ACHN (cell line): ENCODE measurements around the gene ITGA3.

Experiments
- DNase-seq: peaks from one replicate; pipeline ENCODE4 v3.0.0-alpha.2; 2015
- in situ Hi-C: cut with HindIII; loops from 2 replicates; pipeline ENCODE4 v1.10.0; 2017; ENCODE audit warnings: low sequenced_read_pairs, low pct_ligation_motif_present, low pct_unique_long_range_greater_than_20kb

The ITGA3 gene

DNA sequence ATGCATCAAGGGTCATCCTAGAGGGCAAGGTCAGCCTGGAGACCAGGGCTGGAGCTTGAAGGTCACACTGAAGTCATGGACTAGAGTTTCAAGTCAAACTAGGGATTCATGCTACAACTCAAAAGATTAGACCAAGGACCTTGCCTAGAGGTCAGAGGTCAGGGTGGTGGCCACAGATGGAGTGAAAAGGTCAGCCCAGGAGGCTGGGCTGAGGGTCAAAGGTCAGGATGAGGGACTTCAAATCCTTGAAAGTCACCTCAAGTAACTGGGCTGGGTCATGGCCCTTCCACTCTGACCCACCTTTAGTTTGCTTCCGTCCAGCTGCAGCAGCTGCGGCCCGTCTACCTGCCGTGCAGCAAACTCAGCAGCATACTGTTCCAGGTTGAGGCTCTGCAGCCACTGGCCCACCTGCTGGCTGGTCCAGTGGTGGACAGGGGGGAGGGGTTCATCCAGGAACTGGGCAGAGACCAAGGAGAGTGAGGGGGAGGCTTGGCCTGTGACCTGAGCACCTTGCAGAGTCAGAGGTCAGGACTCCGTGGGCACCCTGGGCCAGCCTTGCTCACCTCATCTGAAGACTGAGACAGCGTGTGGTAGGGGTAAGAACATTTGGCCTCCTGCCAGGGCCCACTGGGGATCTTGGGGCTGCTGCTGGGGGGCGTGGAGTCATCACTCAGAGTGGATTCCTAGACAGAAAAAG is 57.9 kb downstream of the ITGA3 start:
- no peak for DNase-seq
- in situ Hi-C loops = no loop called here

DNA sequence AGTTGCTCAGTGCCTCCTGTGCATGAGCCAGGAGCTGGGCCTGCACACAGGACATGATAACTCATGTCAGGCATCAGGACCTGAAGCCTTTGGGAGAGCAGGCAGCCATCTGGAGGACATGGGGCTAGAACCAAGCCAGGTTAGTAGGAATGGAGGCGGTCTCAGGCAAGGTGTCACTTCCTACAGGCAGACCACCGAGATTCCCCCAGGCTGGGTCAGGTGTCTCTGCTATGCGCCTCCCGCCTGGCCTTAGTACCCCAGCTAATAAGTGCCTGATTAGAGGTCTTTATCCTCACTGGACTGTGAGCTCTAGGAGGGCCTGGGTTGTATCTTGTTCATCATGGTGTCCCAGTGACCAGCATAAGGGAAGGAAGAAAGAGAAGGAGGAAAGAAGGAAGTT is 58.5 kb downstream of the ITGA3 start:
- DNase-seq = no peak
- in situ Hi-C loops = no loop called here

DNA sequence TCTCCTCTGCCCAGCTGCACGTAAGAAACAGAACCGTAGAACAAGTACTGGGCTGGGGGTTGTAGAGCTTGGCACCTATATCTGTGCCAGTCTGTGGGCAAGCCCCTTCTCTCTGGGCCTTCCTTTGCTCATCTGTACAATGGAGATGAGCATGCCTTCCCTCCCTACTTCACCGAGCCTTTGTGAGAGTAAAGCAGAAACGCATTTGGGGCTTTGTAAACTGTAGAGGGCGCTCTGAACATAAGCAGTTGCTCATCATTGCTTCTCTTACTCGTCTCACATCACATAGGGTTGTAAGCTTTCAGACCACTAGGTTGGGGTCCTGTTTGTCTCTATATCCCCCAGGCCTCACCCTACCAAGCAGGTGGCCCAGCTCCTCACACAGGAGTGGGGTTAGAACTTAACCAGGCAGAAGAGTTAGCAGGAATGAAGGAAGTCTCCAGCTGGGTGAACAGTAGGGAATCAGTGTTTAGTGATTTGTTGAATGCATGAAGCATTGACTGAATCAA is 59.0 kb downstream of the ITGA3 start:
- DNase-seq = peak; percentile 79
- in situ Hi-C loops = no loop called here

DNA sequence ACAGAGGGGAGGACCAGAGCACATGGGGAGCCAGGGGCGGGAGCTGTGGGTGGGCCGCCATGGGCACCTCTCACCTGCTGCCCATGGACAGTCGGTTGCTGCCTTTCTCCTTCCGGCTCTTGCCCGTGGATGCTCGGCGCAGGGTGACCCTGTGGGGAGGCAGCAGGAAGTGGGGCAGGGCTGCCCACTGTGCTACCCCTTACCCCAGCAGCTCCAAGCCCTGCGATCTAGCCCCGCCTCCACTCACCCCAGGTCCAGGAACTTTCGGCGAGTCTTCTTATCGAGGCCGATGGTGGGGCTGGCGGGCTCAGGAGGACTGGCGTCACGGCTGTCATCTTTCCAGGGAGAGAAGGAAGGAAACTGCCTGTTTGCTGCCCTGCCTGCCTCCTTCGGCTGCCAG is 59.8 kb downstream of the ITGA3 start:
- no peak for DNase-seq
- in situ Hi-C loops = no loop called here

DNA sequence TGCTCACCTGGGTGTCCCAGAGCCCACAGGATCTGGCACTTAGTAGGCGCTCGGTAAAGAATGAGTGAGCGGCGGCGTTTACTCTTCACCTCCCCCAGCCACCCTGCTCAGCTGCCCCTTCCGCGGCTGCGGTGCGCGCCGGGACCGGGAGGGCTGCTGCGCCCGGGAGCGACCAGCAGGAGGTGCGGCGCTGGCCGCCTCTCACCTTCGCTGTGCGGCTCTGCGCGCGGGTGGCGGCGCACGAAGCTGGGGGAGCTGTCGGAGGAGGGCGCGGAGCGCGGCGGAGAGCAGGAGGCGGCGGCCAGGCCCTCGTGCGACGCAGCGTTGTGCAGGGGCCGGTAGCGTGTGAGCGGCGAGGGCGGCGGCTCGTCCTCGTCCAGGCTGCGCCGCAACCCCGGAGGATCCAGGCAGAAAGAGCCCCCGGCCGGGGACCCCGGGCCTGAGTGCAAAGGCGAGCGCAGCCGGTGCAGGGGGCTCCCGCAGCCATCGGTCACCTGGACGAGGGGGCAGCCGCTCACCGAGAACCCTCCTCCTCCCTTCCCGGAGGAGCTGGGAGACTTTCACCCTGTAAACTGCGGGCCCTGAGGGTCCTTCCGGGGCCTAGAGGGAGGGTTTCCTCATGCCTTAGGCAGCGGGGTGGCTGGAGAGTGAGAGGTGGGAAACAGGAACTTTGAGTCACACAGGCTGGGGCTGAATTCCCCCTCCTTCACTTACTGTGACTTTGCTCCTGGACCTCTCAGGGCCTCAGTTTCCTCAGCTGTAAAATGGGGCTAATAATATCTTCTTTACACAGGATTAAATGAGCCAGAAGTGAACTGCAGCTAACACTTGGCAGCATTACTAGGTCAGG is 61.5 kb downstream of the ITGA3 start:
- in situ Hi-C loops = no loop called here
- DNase-seq = peak; percentile 70

DNA sequence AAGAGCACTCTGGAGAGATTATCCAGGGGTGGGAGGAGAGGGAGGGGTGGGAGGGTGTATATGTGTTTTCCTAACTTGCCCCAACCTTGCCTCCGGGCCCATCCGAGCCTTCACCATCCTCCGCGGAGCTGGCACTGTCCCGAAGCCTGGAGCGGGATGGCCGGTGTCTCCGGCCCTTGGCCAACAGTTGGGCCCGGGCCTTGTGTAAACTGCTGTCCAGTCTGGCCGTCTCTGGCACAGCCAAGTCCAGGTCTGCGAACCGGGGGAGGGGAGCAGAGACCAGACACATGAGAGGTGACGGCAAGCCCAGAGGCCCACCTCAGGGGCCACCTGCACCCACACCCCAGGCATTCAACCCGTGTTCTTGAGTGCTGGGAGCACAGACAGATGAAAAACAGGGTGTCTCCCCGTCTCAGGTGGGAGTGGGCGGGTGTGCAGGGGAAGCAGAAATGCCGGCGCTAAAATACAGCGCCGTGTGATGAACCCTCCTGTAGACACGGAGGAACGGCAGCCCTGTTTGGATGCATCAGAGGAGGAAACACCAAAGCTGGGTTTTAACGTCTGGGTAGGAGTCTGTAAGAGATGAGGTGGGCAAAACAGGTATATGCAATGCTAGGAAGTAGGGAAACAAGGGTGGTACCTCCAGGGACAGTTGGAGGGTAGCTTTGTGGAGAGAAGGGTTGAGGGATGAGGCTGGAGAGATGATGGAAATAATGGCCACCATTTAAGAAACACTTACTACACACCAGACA is 62.3 kb downstream of the ITGA3 start:
- in situ Hi-C loops = no loop called here
- DNase-seq = no peak

DNA sequence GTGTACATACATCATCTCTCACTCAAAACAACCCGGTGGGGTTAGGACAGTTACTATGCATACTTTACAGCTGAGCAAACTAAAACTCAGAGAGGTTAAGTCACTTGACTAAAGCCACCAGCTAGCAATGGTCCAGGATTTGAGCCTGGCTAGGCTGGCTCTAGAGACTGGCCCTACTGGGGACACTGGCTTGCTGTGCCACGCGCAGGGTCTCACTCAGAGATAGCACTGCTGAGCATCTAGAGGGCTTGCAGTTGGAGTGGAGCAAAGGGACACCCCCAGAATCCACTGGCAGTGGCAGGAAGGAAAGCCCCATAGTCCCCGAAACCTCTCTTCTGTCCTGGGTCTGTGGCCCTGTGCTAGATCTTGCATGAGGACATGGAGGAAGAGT is 62.9 kb downstream of the ITGA3 start:
- in situ Hi-C loops = no loop called here
- DNase-seq = no peak

DNA sequence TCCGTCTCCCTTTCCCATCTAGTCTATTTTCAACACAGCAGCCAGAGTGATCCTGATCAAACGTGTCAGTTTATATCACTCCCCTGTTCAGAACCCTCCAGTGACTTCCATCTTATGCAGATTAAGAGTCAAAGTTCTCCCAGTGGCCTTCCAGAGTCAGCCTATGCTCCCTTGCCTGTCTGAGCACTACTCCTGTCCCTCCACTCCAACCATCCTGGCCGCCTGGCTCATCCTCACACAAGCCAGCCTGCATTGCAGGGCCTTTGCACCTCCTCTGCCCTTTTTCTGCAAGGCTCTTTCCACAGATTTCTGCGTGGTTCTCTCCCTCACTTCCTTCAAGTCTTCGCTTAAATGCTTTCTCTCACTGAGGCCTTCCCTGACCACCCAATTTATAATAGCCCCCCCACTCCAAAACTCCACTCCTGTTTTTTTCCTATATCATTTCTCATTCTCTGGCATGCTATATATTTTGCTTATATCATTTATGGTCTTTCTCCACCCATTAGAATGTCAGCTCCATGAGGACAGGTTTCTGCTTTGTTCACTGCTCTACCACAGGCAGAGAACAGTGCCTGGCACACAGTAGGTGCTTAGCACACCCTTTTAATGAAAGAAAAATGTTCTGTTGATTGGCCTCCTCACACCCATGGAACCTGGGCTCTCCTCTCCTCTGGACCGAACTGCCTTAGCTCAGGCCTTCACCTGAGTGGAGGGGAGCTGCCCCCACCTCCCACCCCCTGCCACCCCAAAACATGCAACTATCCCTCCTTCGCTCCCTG is 64.8 kb downstream of the ITGA3 start:
- in situ Hi-C loops = no loop called here
- no peak for DNase-seq

DNA sequence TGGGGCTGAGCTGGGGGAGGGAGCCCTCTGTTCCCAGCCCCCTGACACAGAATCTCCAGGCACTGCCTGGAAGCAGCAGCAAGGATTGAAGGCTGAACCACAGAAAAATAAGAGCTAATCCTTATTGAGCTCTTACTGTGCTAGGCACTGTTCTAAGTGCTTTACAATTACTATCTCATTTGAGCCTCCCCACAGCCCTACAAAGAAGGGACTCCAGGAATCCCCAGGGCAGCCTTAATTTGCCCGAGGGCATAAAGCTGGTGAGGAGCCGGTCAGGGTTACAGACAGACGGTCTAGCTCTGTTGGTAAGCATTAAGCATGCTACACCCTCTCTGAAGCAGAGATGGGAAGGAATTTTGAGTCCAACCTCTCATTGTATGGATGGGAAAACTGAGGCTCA is 67.0 kb downstream of the ITGA3 start:
- no peak for DNase-seq
- in situ Hi-C loops = no loop called here

DNA sequence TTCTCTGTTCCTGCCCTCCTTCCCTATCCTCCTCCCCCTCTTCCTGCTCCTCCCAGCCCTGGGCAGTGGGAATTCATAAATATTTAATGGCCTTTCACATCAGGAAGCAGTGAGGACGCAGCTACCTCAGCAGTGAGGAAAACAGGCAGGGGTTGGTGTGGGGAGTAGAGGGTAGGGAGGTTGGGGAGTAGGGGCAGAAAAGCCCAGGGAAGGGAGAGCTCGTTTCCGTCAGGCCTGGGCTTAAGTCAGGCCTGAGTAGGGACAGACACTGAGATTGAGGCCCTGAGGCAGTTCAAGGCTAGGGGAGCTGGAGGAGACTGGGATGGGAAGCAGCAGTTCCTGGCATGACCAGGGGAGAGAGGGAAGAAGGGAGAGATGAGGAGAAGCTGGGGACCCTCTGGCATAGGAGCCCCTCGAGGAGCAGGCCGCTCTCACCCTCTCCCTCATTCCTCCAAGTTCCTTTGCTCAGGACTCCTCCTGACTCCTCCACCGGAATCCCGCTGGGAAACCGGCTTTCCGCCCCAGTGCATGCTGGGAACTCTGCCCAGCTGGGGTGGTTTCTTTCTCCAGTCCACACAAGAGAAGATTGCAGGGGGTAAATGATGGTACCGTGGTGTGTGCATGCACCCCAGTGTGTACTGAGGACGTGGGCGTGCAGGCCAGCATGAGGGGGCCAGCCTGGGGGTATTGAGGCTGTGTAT is 67.9 kb downstream of the ITGA3 start:
- DNase-seq = peak; percentile 71
- in situ Hi-C loops = no loop called here

DNA sequence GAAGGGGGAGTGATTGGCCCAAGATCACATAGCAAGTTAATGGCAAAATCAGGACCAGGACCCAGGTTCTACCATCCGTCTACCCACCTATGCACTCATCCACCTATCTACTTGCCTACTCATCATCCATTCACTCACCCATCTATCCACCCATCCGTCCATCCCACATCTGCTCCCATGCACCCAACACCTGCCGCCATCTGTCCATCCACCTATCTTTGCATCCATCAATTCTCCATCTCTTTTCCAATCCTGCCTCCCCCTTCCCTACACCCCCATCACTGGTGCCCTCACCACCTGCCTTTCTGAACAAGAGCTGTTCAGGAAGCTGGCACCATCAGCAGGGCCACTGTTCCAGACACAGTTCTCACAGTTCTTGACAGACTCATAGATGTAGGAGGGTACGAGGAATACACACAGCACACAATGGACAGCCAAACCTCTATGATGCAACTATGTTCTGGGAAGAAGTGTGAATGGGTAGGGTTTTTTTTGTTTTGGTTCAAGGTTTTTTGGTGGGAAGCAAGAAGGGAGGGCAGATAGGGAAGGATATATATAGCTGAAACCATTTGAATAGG is 69.6 kb downstream of the ITGA3 start:
- in situ Hi-C loops = no loop called here
- DNase-seq = no peak

DNA sequence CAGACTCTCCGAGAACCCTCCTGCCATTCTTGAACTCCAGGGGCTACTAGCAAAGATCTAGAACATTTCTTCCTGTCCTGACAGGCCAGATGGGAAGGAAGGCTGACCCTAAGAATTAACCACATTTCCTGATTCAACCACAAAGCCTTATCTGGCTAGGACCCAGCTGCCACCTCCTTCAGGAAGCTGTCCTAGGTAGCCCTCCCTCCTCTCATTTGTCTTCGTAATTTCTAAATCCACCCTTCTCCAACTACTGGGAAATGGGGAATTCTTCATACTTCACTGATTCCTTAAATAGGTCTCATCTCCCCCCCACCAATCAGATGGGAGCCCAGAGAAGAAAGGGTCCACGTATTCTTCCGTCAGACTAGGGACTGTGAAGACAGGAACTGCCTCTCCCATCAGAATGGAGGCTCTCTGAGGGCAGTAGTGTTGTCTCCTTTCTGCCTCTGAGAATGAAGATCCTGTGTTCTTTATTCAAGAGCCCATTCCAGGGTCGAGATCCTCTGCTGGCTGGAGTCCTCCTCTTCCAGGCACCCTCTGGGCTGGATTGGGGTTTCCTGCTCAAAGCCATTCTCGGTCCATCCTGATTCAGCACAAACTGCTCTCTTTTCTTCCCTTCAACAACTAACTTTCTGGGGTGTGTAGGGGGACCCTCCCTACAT is 71.9 kb downstream of the ITGA3 start:
- no peak for DNase-seq
- in situ Hi-C loops = no loop called here

DNA sequence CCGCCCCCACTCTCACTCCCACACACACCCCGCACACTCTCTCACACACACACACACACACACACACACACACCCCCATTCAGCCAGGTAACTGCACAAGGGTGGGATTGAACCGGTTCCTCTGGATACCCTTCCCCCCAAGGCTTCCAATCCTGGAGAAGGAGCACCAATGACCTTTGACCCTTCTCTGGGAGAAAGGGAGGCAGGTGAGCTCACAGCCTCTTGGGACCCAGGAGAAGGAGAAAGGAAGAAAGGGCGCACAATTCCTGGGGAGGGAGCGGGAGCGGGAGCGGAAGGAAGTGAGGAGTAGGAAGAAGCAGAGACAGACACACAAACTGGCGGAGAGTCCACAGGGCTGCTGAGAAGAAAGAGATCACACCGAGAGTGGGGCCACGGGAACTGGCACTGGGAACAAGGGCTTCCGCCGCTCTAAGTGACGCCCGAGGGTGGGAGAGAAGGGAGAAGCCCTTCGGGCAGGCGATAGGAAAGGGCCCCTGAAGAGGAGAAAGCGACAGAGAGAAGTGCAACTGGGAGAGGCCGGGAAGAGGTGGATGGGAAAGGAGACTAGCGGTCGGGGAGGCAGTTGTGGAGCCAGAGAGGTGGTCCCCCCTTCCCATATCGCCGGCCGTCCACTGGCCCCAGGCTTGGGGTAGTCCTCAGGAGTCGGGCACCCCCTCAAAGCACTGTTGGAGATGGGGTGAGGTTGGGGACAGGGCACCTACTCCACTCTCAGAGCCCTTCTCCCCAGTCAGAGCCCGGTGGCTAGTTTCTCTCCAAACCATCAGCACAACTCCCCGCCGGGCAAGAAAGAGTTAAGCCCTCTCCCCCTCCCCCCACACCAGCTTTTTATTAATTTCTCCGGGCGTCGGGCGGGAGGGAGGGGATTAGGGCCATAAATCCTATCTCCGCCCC is 72.8 kb downstream of the ITGA3 start:
- in situ Hi-C loops = no loop called here
- no peak for DNase-seq

DNA sequence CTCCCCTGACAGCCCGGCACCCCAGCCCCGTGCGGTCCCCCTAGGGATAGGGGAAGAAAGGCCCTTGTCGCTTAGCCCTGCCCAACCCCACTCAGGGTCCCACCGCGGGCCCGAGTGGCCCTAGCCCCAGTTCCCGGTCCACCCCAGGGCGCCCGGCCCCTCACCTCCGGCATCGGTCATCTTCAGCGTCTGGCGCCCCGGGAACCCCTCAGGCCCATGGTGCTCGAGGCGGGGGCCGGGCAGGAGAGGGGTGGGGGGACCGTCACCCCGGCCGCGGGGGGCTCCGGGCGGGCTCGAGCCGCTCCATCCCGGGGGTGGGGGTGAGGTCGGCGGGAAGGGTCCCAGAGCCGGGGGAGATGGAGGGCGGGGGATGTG is 73.4 kb downstream of the ITGA3 start:
- in situ Hi-C loops = no loop called here
- no peak for DNase-seq

DNA sequence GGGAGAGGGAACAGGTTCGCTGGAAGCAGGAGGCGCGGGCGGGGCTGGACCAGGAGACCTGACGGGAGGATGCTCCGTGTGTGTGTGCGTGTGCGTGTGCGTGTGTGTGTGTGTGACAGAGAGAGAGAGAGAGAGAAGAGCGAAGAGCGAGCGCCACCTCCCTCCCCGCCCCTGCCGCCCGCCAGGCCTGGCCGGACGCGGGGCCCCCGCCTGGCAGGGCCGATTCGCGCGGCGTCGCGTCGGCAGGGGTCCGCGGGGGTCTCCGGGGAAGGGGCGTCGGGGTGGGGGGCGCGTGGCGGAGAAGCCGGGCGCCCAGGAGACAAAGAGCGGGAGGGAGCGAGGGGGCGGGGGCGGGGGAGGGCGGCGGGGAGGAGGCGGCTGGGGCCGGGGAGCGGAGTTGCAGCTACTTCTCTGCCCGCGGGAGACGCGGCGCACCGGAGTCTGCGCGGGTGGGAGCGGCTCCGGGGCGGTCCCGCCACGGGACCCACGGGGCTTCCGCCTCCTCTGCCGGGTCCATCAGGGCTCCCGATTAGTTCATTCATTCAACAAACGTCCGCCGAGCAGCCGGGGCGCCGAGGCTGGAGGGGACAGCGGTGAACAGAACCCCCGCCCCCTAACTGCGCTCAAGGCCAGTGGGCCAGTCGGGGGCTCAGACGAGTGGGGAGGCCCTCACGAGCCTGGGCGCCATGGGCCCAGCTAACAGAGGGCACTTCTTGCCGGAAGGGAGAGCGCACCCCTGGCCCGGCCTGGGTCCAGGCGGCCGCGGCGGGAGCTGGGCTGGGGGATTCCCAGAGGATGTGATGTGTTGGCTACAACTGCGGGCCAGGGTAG is 74.0 kb downstream of the ITGA3 start, which contains the start of gene SAMD14:
TSS of gene SAMD14 (minus strand) at position 433 of the 831 bp plus-strand sequence. CDS start 5,201 bp downstream, outside the sequence.
- in situ Hi-C loops = no loop called here
- peak; percentile 39 for DNase-seq
